Trophoblast cell (in vitro differentiated cells and primary cell): ENCODE results near the gene CSNK2A1.

Experiments
- DNase-seq, 2 donors: peaks; one replicate each; pipeline ENCODE4 v3.0.0-alpha.2; 2016
- H2AFZ ChIP-seq: 2 replicates; pipeline ENCODE4 v1.6.1; 2013; ENCODE audit warnings: low read length, moderate library complexity, mild to moderate bottlenecking; ENCODE audit not compliant: insufficient read depth, poor library complexity
- H2AK5ac ChIP-seq: 2 replicates; pipeline ENCODE4 v1.6.1; 2013; ENCODE audit warnings: mild to moderate bottlenecking, low read length
- H2BK120ac ChIP-seq: 2 replicates; pipeline ENCODE4 v1.6.1; 2013; ENCODE audit warnings: low read length, mild to moderate bottlenecking, moderate library complexity; ENCODE audit not compliant: insufficient read depth, poor library complexity
- H2BK12ac ChIP-seq: 2 replicates; pipeline ENCODE4 v1.6.1; 2013; ENCODE audit warnings: mild to moderate bottlenecking, low read length, moderate library complexity
- H2BK5ac ChIP-seq: 2 replicates; pipeline ENCODE4 v1.6.1; 2013; ENCODE audit warnings: low read length, low read depth, moderate library complexity, mild to moderate bottlenecking; ENCODE audit not compliant: poor library complexity
- H3K14ac ChIP-seq: 2 replicates; pipeline ENCODE4 v1.6.1; 2013; ENCODE audit warnings: mild to moderate bottlenecking, low read length
- H3K18ac ChIP-seq: 2 replicates; pipeline ENCODE4 v1.6.1; 2013; ENCODE audit warnings: mild to moderate bottlenecking, low read length
- H3K23ac ChIP-seq: 2 replicates; pipeline ENCODE4 v1.6.1; 2013; ENCODE audit warnings: low read length
- H3K27ac ChIP-seq: 2 replicates; pipeline ENCODE4 v1.5.1; 2013; ENCODE audit warnings: low read depth, mild to moderate bottlenecking, inconsistent platforms, low read length, moderate library complexity
- H3K27me3 ChIP-seq: 2 replicates; pipeline ENCODE4 v1.6.1; 2013; ENCODE audit warnings: inconsistent platforms, mild to moderate bottlenecking, low read length, moderate library complexity; ENCODE audit not compliant: insufficient read depth
- H3K36me3 ChIP-seq, 2 experiments: 1 replicate in 1 of 2; 2 replicates in 1 of 2; pipeline ENCODE4 v1.6.1; 2013; ENCODE audit warnings: low read length in 2 of 2, mild to moderate bottlenecking in 2 of 2, moderate library complexity in 1 of 2; ENCODE audit not compliant: insufficient read depth in 2 of 2, control insufficient read depth in 1 of 2
- H3K4ac ChIP-seq: 2 replicates; pipeline ENCODE4 v1.6.1; 2013; ENCODE audit warnings: low read depth, mild to moderate bottlenecking, low read length, moderate library complexity
- H3K4me1 ChIP-seq, 2 experiments: 1 replicate in 1 of 2; 2 replicates in 1 of 2; pipeline ENCODE4 v1.6.1; 2013; ENCODE audit warnings: low read length in 2 of 2, mild to moderate bottlenecking in 2 of 2, moderate library complexity in 1 of 2; ENCODE audit not compliant: insufficient read depth in 2 of 2, control insufficient read depth in 1 of 2
- H3K4me2 ChIP-seq: 2 replicates; pipeline ENCODE4 v1.6.1; 2013; ENCODE audit warnings: inconsistent platforms, mild to moderate bottlenecking, low read length, moderate library complexity
- H3K4me3 ChIP-seq: 2 replicates; pipeline ENCODE4 v1.5.1; 2013; ENCODE audit warnings: mild to moderate bottlenecking, low read depth, low read length, inconsistent platforms
- H3K79me1 ChIP-seq: one replicate; pipeline ENCODE4 v1.6.1; 2013; ENCODE audit warnings: low read length
- H3K79me2 ChIP-seq: 2 replicates; pipeline ENCODE4 v1.6.1; 2013; ENCODE audit warnings: low read length, mild to moderate bottlenecking; ENCODE audit not compliant: control insufficient read depth, insufficient read depth, poor library complexity
- H3K9ac ChIP-seq: 2 replicates; pipeline ENCODE4 v1.6.1; 2013; ENCODE audit warnings: mild to moderate bottlenecking, low read length
- H3K9me3 ChIP-seq: 2 replicates; pipeline ENCODE4 v1.6.1; 2013; ENCODE audit warnings: low read depth, mild to moderate bottlenecking, control low read depth, inconsistent platforms, low read length; ENCODE audit not compliant: insufficient read depth
- H4K12ac ChIP-seq: 2 replicates; pipeline ENCODE4 v1.6.1; 2013; ENCODE audit warnings: low read depth, mild to moderate bottlenecking, low read length, moderate library complexity
- H4K8ac ChIP-seq: 2 replicates; pipeline ENCODE4 v1.6.1; 2013; ENCODE audit warnings: low read depth, mild to moderate bottlenecking, low read length, moderate library complexity
- H4K91ac ChIP-seq: one replicate; pipeline ENCODE4 v1.6.1; 2013; ENCODE audit warnings: low read depth, mild to moderate bottlenecking, low read length, moderate library complexity
- WGBS: extraction: QIAGEN DNeasy Blood & Tissue Kit; methylation state at CpG from one replicate; pipeline ENCODE4 v1.1.7; 2013; ENCODE audit warnings: missing lambda C conversion rate; ENCODE audit not compliant: insufficient read length, insufficient coverage; ENCODE audit errors: extremely low coverage; 5-methylcytosine and 5-hydroxymethylcytosine counted together

Gene CSNK2A1

DNA sequence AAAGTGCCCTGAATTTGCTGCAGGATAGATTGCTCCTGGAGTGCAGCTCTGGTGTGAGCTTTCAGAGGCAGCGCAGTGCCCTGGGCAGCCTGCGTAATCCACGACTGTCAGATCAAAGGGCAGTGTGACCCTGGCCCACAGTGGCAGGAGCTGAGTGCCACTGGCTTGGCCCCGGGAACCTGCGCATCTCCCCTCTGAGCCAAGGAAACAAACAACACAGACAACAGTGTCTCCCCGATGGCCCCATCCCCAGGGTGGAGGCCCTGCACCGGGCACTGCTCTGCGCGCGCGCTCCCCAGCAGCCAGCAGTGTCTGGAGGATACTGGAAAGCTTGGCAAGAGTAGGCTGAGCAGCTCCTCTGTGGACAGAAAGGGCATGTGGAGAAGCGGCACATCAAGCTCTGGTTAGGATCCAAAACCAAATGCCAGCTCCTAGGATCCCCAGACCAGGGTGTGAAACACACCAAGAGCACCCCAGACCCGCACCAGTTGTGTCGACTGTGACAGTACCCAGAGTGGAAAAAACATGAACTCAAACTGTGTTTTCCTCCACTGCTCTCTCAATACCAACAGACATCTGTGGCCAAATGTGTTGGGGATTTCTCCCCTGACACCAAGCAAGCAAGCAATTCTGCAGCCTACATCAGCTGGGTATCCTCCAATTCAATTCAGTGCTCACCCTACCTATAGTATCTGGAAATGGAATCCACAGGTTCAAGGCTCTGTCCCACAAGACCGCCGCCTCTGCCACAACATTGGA, 108.8 kb downstream of the CSNK2A1 start:
- H3K27me3 ChIP-seq = no peaks in the 10 kb centered on the region
- H2AFZ ChIP-seq = no peak overlapping the region
- no CpG with 5 or more reads among the region's 16 CpGs for WGBS
- H3K18ac ChIP-seq = no peak overlapping the region
- peaks cover 56 to 77% of the 10 kb centered on the region in 2 experiments for H3K36me3 ChIP-seq
- no peaks in the 10 kb centered on the region for H3K9me3 ChIP-seq
- H2AK5ac ChIP-seq = no peak overlapping the region
- no peak overlapping the region for H4K91ac ChIP-seq
- no peak for DNase-seq
- H2BK5ac ChIP-seq = no peak overlapping the region
- no peak overlapping the region for H3K14ac ChIP-seq
- no peaks in the 10 kb centered on the region for H3K79me1 ChIP-seq
- H3K79me2 ChIP-seq = no peaks in the 10 kb centered on the region
- no peak overlapping the region for H3K4me3 ChIP-seq
- H2BK12ac ChIP-seq = no peak overlapping the region
- no peak overlapping the region for H2BK120ac ChIP-seq
- H3K4me1 ChIP-seq = no peaks in the 10 kb centered on the region
- H3K27ac ChIP-seq = no peak overlapping the region
- H4K8ac ChIP-seq = no peak overlapping the region
- no peak overlapping the region for H3K4ac ChIP-seq
- no peak overlapping the region for H3K4me2 ChIP-seq
- peak overlapping the region; percentile 56 for H4K12ac ChIP-seq
- no peak overlapping the region for H3K9ac ChIP-seq
- H3K23ac ChIP-seq = no peak overlapping the region

DNA sequence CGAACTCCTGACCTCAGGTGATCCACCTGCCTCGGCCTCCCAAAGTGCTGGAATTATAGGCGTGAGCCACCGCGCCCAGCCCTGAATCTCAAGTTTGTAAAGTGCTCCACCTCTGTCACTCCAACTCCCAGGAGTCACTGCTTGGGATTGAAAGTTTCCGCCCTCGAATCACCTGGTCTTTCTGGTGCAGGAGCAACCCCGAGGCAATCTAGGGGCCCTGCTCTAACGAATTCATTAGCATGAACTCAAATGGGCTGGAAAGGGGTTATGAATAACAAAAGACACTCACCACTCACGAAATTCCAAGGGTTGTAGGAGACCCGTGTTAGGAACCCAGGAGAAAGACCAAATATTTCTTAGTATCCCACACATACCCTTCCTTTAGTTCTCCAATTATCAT, 109.4 kb downstream of the CSNK2A1 start:
- Histone ChIP-seq H2AFZ (no peak overlapping the region), H3K79me1 (no peaks in the 10 kb centered on the region), H4K12ac (no peak overlapping the region), H3K27ac (no peak overlapping the region), H3K36me3 (peaks cover 57 to 75% of the 10 kb centered on the region in 2 experiments), H2BK120ac (no peak overlapping the region), H3K18ac (no peak overlapping the region), H3K23ac (no peak overlapping the region), H2BK12ac (no peak overlapping the region), H3K4me2 (no peak overlapping the region), H3K9ac (no peak overlapping the region), H4K91ac (no peak overlapping the region), H3K9me3 (no peaks in the 10 kb centered on the region), H3K79me2 (no peaks in the 10 kb centered on the region), H3K4me3 (no peak overlapping the region), H2BK5ac (no peak overlapping the region), H3K4me1 (no peaks in the 10 kb centered on the region), H4K8ac (no peak overlapping the region), H3K4ac (no peak overlapping the region), H3K14ac (no peak overlapping the region), H2AK5ac (no peak overlapping the region), H3K27me3 (no peaks in the 10 kb centered on the region)
- peak; percentile 88 to 90 for DNase-seq
- no CpG with 5 or more reads among the region's 11 CpGs for WGBS

DNA sequence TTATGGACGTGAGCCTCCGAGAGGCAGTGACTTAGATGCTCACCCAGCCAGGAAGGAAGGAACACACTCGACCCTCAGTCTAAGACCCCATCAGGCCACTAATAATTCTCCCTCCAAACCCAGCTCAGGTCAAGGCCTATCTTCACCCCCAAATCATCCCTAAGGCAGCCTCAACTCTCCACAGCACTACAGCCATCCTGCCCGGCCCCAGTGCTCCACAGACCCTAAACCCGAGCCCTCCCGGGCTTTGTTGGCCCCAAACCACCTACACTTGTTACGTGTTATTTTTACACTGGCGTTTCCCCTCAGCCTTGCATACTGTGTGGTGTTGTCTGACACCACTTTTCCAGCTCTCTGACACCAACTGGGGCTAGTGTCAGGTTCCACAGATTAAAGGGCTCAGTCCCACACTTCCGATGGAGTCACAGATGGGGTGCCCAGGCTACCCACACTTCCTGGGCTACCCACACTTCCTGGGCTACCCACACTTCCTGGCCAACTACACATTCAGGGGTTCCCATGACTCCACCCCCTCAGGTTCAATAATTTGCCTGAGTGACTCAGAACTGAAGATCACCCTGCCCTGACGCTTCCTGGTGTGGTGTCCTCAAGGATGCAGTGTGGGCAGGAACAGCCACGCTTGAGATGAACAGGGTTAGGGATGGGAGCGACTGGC, 110.2 kb downstream of the CSNK2A1 start:
- Histone ChIP-seq H2AK5ac (no peak overlapping the region), H3K27ac (no peak overlapping the region), H2BK5ac (no peak overlapping the region), H3K4me2 (no peak overlapping the region), H2BK120ac (no peak overlapping the region), H3K79me1 (no peaks in the 10 kb centered on the region), H3K4me3 (no peak overlapping the region), H3K23ac (no peak overlapping the region), H3K36me3 (peaks cover 54 to 73% of the 10 kb centered on the region in 2 experiments), H3K4ac (no peak overlapping the region), H3K14ac (no peak overlapping the region), H3K4me1 (no peaks in the 10 kb centered on the region), H4K91ac (no peak overlapping the region), H3K9me3 (no peaks in the 10 kb centered on the region), H4K8ac (no peak overlapping the region), H3K27me3 (no peaks in the 10 kb centered on the region), H2BK12ac (no peak overlapping the region), H3K9ac (no peak overlapping the region), H2AFZ (no peak overlapping the region), H4K12ac (no peak overlapping the region), H3K79me2 (no peaks in the 10 kb centered on the region), H3K18ac (no peak overlapping the region)
- WGBS = no CpG with 5 or more reads among the region's 12 CpGs
- no peak for DNase-seq

DNA sequence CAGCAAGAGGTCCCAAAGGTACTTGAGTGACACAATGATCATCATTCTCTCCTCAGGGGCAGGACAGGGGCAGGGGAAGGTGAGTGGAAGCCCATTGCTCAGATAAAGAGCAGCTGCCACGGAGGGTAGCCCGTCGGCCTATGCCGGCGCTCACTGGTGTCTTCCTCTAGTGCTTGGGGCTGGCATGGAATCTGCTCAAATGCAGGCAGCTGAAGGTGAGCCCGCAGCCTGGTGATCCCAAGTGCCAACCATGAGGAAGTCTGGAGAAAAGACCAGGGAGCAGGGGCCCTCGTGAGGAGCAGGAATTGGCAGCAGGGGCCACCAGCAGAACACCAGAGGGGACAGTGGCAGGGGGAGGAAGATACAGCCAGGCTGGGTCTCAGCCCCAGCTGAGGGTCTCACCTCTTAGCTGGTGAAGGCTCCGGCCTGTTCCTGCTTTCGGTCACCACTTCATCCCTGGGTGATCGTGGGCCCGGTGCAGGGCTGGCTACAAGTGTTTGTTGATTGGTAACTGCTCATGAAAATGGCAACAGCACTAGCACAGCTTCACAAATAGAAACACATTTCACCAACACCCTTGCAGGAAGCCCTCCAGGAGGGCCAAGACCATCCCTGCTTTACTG, 110.8 kb downstream of the CSNK2A1 start:
- Histone ChIP-seq H3K18ac (no peak overlapping the region), H3K27ac (no peak overlapping the region)

More for the DNA sequence above, 110.8 kb downstream of the CSNK2A1 start:
- Histone ChIP-seq H3K9ac (no peak overlapping the region), H2AK5ac (no peak overlapping the region), H4K91ac (no peak overlapping the region), H3K4me1 (no peaks in the 10 kb centered on the region), H3K4ac (no peak overlapping the region), H4K12ac (no peak overlapping the region), H3K14ac (no peak overlapping the region), H2BK12ac (no peak overlapping the region), H3K79me1 (no peaks in the 10 kb centered on the region), H2BK120ac (no peak overlapping the region), H3K4me3 (no peak overlapping the region), H2AFZ (no peak overlapping the region), H3K27me3 (no peaks in the 10 kb centered on the region), H3K79me2 (no peaks in the 10 kb centered on the region), H3K9me3 (no peaks in the 10 kb centered on the region), H3K23ac (no peak overlapping the region), H3K4me2 (no peak overlapping the region), H4K8ac (no peak overlapping the region), H2BK5ac (no peak overlapping the region), H3K36me3 (peaks cover 53 to 73% of the 10 kb centered on the region in 2 experiments)
- DNase-seq = no peak
- no CpG with 5 or more reads among the region's 11 CpGs for WGBS
